Activated CD4-positive, CD25-positive, alpha-beta regulatory T cell (primary cell): ENCODE measurements around the gene TOMT.
"Not testable (repeated sequence)": the region's sequence is repeated elsewhere in the genome, so short reads cannot be mapped to it uniquely, and the experiment has no call there.

Source experiments
- DNase-seq, 4 experiments: peaks; one replicate each; lab custom pipeline; 2025; lab: John Stamatoyannopoulos, UW

Gene TOMT

DNA sequence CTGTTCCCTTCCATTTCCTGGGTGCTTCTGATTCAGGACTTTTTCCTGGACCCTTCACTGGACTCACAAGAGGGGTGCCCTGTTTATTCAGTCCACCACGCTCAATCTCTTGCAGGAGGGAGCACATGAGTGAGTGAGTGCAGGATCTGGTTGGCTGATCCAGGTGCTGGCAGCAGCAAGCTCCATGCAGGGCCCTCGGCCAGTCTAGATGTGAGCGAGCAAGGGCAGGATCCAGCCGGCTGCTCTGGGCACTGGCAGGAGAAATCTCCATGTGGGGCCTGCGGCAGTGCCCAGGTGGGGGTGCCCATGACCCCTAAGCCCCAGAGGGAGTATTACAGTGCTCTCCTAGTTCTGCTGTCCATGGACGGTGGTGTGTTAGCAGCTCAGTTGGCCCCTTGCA is 18.3 kb downstream of the TOMT start:
- no peak for DNase-seq

DNA sequence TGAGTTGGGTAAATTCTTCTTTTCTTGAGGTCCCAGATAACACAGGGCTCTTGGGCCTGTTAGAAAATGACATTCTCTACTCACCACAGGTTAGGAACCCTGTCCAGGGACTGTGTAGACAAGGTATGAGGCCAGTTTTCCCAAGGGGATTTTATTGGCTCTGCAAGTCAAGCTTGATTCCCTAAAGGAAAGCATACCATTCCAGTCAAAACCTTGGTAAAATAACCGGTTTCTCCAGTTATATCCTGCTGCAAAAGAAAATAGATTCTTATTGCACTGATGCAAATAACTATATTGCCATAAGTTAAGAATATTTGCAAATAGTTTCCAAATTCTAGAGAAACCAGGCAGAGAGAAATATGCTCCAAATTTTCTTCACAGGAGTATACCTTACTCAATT is 20.2 kb downstream of the TOMT start:
- no peak for DNase-seq

DNA sequence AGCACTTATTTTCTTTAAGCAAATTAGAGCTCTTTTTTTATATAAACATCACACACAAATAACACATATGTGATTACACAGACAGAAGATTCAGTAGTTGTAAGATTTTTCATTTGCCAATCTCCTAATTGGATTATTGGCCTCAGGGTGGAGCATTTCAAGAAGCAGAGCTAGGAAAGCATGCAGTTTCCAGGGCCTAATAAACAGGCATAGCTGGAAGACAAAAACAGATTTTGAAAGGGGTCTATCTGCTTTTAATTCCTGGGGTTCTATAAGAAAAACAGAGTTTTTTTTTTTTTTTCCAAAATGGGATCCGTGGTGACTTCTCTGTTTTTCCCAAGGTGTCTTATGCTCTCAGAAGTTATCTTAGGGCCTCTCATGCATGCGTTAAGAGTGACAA is 22.2 kb downstream of the TOMT start:
- DNase-seq: no peak

DNA sequence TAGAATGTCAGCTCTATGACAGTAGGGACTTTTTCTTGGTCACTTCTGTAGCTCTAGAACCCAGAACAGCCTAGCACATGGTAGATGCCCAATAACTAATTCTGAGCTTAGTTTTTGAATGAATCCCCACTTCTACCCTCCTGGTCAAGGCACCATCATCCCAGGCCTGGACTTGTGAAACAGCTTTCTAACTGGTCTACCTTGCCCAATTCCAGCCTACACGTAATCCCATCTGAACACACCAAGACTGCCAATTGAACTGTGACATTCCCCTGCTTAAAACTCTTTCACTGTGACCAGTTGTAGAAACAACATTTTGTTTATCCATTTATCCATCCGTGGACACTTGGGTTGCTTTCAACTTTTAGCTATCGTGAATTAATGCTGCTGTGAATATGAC is 23.7 kb downstream of the TOMT start:
- DNase-seq: no peak

DNA sequence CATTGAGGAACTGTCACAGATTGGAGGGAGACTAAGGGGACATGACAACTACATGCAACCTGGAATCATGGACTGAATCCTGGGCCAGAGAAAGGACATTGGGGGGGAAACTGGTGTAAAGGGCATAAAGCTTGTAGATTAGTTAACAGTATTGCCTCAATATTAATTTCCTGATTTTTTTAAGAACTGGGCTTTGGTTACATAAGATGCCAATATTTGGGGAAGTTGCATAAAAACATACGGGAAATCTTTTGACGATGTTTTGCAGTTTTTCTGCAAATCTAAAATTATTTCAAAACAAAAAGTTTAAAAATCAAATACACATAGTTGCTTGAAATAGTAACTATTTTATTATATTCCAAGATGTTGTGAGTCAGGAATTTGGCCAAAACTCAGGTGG is 26.9 kb downstream of the TOMT start:
- no peak for DNase-seq

DNA sequence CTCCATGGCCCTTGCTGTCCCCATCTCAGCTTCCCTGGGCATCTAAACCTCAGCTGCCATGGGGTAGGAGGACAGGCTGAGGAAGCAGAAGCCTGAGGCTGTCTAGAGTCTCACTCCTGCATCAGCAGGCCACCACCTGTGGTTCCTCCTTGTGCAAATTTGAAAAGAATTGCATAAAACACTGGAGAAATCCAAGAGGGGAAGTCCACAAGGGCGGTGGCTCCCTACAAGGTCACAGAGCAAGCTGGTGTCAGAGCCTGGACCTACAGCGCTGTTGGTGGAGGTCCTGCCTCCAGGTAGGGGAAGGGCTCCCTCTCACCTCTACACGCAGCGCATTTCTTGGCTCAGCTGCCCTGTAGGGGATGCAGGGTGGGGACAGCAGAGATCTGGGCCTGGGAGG is 29.7 kb downstream of the TOMT start, which contains the start of gene FOLR3:
TSS of gene FOLR3 (plus strand) at position 253 of the 400 bp plus-strand sequence. CDS start 228 bp downstream, outside the sequence.
- not testable (repeated sequence) for DNase-seq

DNA sequence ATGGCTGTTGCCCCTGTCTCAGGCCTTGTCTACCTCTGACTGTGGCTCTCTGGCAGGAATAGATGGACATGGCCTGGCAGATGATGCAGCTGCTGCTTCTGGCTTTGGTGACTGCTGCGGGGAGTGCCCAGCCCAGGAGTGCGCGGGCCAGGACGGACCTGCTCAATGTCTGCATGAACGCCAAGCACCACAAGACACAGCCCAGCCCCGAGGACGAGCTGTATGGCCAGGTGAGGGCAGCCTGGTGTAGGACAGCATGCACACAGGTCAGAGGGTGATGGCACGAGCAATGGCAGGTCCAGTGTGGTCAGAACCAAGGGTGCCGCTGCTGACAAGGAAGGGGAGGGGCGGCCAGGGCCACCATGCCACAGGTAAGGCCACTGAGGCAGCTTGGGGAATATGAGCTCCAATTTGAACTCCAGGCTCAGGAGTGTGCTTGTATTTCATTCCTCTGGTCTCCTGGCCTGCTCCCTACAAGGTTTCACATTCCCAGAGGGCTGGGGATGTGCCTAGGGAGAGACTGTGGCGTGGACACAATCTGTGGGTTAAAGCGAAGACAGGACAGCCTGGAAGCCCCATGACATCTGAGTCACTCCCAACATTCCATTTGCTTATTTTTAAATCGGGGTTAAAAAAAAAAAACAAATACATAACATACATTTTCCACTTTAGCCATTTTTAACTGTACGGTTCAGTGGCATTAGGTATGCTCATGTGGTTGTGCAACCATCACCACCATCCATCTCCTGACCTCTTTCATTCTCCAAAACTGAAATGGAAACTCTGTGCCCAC is 30.4 kb downstream of the TOMT start:
- DNase-seq: no peak

DNA sequence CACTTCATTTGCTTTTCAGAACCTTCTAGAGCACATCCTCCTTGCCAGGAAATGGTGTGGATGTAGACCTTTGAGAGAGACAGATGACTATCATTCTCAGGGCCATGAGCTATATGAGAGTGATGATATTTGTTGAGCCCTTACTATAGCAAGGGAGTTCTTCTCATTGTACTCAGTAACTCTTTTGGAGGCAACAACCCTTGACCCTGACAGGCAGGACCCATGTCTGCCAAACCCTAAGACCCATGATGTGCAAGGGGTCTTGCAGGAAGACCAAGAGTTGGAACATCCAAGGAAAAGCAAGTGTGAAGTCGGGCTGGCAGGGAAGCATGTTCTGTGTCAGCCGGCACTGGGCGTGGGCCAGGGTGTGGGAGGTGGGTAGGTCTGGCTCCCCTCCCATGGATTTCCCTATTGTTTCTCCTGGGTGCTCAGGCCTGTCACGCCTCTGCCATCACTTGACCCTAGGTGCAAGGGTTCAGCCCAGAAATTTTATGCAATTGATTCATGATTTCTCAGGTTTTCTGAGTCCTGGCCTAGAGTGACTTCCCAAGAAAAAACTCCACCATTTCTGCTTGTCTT is 31.0 kb downstream of the TOMT start:
- no peak for DNase-seq

DNA sequence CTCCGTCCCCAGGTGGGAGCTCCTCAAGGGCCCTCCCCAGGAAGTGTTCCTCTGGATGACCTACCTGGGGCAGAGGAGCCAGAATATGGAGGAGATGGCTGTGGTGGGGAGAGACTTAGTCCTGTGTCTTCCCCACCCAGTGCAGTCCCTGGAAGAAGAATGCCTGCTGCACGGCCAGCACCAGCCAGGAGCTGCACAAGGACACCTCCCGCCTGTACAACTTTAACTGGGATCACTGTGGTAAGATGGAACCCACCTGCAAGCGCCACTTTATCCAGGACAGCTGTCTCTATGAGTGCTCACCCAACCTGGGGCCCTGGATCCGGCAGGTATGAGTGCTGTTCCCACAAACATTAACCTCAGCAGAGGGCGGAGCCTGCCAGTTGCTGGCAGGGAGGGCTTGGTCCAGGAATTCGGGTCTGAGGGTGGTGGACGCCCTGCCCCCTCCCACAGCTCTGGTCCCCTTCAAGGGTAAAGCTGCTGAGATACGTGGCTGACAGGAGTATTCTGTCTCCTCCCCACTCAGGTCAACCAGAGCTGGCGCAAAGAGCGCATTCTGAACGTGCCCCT is 33.2 kb downstream of the TOMT start:
- no peak for DNase-seq

DNA sequence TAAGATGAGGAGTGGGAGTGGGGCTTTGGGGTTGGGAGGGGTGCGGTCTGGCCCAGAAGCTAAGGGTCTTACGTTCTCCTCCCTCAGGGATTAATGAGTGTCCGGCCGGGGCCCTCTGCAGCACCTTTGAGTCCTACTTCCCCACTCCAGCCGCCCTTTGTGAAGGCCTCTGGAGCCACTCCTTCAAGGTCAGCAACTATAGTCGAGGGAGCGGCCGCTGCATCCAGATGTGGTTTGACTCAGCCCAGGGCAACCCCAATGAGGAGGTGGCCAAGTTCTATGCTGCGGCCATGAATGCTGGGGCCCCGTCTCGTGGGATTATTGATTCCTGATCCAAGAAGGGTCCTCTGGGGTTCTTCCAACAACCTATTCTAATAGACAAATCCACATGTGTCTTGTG is 33.8 kb downstream of the TOMT start:
- DNase-seq: no peak

DNA sequence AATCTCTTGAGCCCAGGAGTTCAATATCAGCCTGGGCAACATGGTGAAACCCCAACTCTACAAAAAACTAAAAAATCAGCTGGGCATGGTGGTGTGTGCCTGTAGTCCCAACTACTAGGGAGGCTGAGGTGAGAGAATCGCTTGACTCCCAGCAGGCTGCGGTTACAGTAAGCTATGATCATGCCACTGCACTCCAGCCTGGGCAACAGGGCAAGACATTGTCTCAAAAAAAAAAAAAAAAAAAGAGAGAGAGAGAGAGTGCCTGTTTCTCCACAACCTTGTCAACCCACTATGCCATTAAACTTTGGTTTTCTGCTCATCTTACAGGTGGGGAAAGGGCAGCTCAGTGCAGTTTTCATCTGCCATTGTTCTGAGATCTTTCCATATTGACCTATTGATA is 34.9 kb downstream of the TOMT start:
- no peak for DNase-seq

DNA sequence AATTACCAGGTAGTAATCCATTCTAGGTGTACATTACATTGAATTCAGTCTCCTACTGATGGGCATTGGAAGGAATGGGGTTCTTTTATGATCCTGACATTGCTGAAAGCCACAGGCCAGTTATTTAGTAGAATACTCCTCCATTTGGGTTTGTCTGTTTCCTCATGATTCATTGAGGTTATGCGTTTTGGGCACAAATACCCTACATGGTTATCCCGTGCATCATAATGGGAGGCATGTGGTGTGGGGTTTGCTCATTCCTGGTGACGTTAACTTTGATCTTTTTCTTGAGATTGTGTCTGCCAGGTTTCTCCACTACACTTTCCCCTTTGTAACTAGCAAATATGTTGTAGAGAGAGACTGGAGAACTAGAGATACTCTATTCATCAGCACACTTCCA is 35.3 kb downstream of the TOMT start:
- no peak for DNase-seq

DNA sequence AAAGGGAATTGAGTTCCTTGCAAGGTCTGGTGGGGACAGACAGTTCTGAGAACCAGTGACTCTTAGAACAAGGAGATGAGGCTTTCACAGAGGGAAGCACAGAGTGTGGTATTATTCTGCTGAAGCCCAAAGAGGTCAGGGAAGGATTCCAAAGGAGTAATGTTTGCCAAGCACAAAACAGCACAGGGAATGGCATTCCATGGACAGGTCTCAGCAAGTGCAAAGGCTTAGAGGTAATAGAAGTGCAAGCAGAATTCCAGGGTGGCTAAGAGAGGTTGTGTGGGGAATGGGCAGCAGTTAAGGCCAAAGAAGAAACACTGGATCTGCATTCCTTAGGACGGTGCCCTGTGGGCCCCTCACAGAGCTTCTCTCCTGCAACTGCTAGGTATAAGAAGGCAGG is 36.4 kb downstream of the TOMT start:
- DNase-seq: not testable (repeated sequence)

DNA sequence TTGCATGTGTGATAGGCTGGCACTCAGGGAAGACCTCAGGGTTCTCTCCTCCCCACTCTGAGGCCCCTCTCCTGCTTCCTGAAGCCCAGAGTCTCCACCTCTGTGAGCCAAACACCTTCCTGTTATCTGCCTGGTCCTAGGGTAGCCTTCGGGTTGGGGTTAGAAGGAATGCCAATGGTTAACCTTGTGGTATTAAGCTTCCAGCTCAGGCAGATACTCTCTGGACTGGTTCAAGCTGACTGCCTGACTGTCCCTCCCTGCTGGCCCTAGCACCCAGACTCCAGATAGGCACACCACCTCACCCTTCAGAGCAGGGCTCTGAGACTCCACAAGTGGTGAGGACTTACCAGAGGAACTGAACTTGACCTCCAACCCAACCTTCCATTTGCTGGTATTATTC is 36.8 kb downstream of the TOMT start:
- DNase-seq: not testable (repeated sequence)

DNA sequence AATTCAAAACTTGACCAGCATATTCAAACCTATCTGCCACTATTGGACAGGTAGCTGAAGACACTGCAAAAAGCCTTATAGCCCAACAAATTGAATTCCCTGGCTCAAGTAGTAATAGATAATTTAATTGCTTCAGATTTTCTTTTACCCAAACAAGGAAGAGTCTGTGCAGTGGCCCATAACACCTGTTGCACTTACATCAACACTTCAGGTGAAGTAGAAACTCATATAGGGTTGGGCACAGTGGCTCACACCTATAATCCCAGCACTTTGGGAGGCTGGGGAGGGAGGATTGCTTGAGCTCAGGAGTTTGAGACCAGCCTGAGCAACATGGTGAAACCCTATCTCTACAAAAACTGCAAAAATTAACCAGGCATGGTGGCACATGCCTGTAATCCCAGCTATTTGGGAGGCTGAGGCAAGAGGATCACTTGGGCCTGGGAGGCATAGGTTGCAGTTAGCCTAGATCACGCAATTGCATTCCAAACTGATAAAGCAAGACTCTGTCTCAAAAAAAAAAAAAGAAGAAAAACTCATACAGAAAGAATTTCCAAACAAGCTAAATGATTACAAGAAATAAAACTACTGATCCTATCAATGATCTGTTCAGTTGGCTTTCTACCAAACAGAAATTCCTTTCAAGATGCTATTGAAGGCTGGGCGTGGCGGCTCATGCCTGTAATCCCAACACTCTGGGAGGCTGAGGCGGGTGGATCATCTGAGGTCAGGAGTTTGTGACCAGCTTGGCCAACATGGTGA is 39.3 kb downstream of the TOMT start:
- no peak for DNase-seq

DNA sequence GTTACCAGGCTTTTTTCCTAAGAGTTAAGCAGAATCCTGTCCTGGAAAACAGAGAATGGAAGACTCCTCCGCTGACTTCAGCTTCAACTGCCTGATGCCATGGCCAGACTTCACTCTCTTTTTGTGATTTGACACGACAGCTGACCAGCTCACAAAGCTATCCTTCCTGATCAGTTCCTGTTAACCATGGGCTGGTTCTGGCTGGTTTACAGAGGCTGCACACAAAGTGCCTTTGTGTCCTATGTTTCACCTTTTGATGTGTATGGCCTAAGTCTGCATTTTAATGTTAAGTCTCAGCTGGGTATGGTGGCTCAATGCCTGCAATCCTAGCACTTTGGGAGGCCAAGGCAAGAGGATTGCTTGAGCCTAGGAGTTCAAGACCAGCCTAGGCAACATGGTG is 40.9 kb downstream of the TOMT start:
- DNase-seq: no peak

DNA sequence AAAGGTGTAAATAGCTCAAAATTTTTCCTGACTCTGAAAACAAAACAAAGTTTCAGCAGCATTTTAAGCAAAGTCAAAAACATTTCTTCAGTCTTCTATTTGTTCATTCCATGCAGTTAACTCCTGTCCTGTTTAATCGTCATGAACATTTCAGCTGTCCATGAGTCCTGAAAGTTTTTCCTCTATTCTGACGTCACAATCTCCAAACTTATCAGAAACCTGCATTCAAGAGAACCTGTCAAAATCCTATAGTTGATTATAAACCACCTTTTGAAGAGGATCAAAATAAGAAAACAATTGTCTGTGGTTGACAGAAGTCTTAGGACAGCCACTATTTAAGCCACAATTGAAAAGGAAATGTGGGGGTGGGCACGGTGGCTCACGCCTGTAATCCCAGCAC is 45.2 kb downstream of the TOMT start:
- DNase-seq: no peak

DNA sequence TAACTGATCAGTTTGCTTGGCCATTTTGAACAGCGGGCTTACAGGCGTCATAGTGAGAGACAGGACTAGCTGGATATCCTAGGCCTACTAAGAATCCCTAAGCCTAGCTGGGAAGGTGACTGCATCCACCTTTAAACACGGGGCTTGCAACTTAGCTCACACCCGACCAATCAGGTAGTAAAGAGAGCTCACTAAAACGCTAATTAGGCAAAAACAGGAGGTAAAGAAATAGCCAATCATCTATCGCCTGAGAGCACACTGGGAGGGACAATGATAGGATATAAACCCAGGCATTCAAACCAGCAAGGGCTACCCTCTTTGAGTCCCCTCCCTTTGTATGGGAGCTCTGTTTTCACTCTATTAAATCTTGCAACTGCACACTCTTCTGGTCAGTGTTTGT is 48.1 kb downstream of the TOMT start:
- not testable (repeated sequence) for DNase-seq

DNA sequence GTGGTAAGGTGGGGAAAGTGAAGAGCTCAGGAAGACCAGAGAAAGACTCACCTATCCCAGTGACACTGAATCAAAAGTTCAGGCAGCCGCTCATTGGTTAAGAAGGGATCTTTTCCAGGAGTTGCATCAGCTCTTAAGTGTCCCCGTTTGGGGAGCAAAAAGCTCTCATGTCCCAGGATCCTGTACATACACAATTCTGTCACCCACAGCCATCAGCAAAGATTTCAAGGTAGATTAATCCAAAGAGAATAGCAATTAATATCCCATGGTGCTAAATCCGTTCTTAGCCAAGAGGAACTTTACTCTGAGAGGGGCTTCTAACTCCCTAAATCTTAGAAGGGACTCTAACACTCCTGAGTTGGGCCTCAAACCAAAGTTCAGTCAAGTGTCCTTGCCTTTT is 49.1 kb downstream of the TOMT start:
- DNase-seq: no peak

DNA sequence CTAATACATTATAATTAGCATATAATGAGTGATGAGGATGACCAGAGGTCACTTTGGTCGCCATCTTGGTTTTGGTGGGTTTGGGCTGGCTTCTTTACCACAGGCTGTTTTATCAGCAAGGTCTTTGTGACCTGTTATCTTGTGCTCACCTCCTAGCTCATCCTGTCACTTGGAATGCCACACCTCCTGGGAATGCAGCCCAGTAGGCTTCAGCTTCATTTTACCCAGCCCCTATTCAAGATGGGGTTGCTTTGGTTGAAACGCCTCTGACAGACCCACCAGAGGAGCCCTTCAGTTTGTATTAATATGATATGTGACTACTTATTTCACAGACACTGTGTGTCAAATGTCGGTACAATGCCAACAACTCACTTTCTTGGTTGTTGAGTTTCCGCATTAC is 50.0 kb downstream of the TOMT start:
- no peak for DNase-seq

DNA sequence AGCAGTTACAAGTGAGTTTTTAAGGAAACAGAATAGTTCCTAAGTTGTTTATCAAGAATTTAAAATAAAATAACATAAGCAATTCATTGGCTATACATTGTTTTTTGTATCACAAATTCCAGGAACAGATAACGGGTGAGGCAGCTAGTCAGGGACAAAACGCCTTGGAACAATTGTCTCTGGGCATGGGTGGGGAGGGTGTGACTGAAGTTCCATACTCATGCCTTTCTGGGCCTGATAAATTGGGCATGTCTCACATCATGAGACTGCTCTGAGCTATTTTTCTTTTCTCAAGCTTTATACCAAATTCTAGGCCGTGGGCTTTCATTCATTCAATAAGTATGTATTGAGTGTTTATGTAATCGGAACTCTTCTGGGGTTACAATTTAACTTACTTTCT is 51.4 kb downstream of the TOMT start:
- DNase-seq: no peak
